Measurements from ENCODE around the gene SETD7. TPM values are rescaled to one million over a fixed set of nuclear protein-coding genes. Genes with fewer than 3 reads are reported as not detected.
A peak's percentile ranks its signal among the peaks of the same experiment; 100 is the strongest.

SETD7 gene
- polyA plus RNA-seq, 5 donors: 14.8 to 20.5 (median 18.5) TPM

DNA sequence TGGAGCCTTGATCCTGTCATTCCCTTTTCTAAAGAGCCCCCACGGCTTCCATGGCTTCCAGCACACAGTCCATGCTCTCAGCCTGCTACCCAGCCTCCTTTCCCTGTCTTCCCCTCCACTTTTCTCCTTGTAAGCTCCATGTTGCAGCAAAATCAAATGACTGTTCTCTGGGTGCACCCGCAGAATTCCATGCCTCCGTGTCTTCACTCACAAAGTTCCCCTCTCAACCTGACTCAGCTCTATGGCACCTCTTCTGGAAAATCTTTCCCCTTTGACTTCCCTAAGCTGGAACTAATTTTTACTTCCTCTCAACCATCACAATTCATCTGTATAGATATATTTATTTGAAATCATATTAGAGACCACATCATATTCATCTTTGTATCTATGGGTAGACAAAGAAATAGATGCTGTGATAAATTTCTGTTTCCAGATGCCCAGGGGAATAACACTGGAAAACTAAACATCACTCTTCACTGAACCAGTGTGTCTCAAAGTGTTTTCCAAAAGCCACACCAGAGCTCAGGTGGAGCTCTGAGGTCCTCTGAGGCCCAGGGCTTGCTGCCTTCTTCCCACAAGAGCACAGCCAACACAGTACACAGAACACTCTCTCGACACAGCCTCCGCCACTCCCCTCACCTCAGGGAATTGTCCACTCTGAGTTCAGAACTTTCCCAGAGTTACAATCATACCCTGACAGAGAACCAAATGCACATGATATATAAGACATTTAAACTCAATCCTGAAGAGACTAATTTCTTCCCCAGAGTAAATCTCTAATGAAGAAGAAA lies 3.3 kb downstream of the SETD7 start:
- no peak for DNase-seq

DNA sequence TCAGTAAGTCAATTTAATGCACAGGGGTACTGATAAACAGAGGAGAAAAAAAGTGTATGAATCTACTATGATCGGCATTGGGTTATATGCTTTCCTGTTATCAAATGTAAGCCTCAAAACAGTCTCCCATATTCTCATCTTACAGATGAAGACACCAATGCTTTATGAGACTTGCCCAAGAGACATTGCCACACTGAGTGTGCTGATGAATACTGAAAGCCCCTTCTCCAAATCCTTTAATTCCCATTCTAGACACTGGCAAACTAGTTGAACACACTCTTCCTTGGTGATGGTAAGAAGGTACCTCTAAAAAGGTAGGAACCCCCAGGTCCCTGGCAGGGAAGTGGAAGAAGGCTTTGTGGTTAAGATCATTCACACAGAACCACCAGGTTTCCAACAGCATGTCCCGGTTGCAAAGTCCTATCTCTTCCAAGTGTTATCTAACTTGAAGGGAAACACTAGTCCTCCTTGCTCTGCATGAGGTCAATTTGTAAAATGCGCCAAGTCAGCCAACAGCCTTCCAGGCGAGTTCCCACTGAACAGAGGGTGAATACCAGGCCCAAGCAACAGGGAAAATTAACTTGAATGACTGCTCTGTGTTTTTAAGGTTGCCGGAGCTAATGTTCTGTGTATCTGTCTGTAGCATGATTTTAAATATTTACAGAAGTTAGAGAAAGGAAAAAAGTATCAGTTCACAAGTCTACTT lies 5.1 kb downstream of the SETD7 start:
- no peak for DNase-seq

DNA sequence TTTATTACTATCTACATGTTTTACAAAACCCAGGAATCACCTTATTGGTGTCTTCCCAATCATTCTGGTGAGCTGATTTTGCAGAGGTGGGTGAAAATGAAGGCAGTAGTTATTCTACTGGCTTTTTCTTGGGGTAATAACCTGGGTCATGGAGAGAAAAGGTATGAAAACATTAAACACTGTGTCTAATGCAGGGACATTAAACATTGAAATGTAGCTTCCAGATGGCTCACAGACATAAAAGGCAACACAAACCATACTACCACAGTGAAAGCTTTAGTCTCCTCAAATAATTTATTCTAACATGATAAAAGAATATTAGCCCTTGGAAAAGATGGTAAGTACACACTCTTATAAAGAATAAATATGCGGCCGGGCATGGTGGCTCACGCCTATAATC lies 8.0 kb downstream of the SETD7 start:
- DNase-seq: no peak

DNA sequence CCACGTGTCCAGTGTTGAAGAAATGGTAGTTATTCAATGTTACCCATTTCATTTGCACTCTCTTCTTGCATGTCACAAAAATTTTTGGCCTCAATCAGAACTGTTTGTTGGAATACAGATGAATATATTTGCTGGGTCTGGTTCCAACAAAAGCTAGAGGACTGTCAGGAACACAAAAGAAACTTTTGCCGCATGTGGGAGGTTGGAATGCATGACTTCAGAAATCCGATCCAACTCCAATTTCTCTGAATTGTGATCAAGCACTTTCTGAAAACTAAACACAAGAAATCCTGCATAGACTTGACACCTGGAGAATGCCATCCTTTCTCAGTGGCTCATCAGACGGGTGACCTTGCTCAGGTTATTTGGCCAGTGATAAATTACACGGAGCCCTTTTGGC lies 15.4 kb downstream of the SETD7 start:
- no peak for DNase-seq

DNA sequence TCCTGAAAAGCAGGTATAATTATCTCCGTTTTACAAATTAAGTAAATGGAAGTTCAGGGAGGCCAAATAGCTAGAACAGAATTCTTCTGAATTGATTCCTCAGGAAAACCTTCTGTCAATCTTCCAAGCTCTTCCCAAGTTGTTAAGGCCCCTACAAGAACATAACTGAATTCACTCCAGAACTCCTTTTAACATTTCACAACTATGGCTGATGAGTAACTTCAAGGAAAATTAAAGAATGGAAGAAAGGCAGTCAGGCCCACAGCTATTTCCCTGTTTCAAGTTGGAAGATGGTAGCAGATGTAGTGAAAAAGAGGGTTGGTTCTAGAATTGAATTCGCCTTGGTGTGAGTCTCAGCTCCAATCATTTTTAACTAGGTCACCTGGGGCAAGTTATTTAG lies 15.9 kb downstream of the SETD7 start:
- no peak for DNase-seq

DNA sequence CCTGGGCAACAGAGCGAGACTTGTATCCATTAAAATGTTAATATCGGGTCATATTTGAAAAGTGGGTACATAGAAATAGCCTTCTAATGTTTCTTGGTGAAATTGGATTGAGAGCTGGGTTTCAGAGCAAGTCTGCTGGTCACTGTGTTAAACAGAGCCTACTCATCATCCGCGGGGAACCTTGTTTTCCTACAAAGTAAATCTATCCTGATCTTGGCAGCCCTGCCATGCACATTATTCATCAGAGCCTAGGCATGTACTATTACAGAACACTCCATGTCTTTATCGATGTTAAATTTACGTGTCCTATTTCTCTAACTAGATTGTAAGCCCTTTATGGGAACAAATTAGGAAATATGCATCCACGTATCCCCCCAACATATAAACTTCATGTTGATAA lies 18.7 kb downstream of the SETD7 start:
- DNase-seq: no peak

DNA sequence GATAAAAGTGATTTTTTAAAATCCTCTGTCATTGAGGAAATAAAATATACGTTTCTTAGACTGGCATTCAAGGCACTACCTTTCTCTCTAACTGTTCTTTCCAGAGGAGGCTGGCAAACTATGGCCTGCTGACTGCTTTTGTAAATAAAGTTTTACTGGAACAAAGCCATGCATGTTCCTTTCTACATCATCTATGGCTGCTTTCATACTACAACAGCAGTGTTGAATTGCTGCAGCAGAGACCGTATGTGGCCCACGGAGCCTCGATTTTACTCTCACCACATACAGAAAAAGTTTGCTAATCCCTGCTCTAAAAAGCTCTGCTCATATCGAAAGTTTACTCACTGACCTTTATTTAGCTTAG lies 20.2 kb downstream of the SETD7 start:
- no peak for DNase-seq

DNA sequence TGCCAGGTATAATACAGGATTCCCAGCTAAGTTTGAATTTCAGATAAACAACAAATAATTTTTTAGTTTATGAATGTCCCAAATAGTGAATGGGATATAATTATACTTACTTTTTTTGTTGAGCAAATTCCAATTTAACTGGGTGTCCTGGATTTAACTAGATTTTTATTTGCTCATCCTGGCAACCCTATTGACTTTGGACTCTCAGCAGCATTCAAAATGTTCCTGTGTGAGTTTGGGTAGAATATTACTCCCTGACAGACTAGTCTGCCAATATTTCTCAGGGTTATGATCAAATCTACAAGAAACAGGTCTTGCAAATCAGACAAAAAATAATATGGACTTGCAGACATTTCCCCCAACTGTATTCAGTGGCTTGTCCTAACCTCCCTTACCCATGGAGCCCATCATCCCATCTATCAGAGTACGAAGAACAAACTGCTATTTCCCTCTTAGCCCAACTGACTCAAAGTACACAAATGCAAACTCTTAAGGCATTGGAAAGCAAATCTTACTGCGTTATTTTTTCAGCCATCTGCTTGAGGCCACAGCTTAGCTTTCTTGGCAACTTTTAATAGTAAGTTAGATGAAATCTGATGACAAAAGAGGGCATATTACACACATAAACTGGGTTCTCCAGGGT lies 20.7 kb downstream of the SETD7 start:
- DNase-seq: no peak

DNA sequence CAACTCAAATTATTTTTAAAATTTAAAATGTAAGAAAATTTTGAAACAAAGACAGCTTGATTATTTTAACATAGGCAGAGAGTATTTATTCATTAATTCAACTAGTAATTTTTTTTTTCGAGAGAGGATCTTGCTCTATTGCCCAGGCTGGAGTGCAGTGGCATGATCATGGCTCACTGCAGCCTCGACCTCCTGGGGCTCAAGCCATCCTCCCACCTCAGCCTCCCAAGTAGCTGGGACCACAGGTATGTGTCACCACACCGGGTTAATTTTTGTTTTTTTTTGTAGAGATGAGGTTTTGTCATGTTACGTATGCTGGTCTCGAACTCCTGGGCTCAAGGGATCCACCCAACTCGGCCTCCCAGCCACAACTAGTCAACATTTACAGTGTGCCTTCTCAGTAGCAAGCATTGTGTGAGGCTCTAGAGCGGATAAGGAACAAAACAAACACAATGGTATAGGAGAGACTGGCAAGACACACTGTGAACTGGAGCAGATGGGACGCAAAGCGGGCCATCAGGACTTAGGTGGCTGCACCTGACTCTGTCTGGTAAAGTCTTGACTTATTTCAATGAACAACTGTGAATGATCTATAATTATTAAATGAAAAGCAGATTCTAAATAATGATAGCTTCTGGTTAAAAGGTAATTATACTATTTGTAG lies 21.6 kb downstream of the SETD7 start:
- DNase-seq: no peak

DNA sequence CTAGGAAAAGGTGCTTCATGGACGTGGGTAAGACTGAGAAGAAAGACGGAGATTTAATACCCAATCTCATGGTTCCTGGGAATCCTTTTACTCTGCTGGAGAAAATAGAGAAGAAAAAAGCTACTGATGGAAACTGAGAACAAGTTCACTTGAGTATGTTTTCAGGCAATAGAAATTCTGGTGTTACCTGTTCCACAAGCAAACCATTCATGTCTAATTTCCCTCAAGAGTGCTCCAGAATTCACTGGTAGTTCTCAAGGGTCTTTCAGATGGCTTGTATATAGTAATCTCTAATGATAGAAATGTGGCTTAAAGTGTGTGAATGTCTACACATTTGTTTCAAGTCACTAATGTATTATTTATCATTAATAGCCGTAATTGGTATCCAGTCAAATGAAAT lies 22.5 kb downstream of the SETD7 start:
- DNase-seq: no peak

DNA sequence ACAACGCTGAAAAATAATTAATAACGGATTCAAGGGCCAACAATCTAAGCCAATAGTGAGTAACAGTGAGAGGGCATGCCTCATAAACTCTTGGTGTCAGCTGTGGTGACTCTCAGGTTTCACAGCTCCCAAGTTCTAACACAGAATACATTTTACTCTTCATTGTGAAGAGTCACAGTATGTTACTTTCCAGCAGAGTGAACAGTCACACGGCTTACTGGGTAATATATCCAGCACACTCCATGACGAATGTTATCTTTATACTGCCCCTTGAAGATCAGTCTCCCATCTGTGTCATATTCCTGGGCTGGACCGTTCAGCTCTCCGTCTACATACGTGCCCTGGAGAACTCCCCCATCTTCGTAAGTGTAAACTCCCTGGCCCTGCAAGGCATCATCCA lies 23.1 kb downstream of the SETD7 start:
- no peak for DNase-seq

DNA sequence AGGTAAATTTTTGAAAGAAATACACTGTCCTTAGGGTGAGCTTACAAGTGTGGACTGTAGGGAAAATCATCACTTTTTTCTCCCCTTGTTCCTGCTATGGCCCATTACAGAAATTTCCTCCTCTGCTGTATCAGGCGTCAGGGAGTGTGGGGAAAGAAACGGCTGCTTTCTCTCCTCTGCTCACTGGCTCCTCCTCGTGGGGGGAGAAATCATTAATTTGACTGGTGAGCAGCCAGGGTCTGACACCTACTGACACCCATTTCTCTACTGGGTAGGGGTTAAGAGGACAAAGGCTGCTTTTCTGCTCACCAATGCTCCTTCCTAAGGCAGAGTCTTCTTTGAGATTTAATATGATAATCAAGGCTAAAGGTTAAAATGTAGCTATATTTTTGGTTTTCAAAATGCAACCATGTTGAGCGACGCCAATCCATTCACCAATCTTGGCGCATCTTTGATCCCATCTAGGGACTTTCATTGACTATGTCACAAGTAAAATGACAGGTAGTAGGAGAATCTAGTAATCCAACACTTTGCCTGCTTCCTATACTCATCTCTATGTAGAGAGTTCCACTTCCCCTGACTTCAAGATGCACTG lies 25.1 kb downstream of the SETD7 start:
- DNase-seq: no peak

DNA sequence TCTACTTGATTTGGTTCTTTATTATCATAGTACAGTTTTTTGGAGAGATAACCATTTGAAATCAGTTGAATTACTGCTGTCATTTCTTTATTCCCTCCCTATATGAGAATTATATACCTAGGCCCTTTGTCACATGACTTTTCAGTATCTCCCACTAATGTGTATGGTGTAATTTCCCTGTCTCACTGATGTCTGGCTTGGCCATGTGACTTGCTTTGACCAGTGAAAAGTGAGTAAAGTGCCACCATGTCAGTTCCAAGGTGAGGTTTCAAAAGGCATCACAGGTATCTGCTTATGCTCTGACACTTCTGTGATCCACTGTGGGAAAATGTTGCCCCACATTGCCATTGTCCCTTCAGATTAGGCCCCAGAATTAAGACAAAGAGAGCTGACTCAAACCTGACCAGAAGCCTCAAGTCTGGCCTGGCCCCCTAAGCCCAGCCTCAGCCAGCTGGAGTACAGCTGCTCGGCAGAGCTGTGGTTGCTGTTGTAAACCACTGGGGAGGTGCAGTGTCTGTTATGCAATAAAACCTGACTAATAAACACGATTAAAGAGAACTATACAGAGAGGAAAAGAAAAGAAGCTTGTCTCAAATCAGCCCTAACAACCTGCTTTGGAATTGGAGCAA lies 27.5 kb downstream of the SETD7 start:
- DNase-seq: peak; percentile 72 to 73

DNA sequence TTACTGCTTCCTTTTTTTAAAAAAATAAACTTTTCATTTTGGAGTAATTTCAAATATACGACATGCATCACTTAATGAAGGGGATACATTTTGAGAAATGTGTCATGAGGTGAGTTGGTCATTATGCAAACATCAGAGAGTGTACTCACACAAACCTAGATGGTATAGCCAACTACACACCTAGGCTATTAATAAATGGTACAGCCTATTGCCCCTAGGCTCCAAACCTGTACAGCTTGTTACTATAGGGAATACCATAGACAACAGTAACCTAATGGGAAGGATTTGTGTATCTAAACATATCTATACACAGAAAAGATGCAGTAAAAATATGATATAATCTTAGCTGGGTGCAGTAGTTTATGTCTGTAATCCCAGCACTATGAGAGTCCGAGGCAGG lies 29.1 kb downstream of the SETD7 start:
- DNase-seq: no peak

DNA sequence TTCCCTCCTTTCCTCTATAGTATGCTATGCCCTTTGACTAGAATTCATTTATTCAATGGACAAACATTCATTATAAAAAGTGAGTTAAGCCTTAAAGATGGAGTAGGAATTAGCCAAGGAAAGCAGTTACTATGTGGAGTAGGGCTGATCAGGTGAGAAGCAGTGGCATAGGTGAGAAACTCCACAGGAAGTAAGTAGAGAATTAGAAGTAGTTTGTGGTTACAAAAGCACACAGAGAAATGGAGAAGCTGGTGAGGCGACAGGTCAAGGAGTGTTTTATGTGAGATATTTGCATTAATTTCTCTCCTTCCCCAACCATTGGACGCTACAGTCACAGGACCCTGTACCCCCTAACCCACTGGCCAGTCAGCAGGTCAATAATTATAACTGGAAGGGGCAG lies 30.6 kb downstream of the SETD7 start:
- DNase-seq: no peak

DNA sequence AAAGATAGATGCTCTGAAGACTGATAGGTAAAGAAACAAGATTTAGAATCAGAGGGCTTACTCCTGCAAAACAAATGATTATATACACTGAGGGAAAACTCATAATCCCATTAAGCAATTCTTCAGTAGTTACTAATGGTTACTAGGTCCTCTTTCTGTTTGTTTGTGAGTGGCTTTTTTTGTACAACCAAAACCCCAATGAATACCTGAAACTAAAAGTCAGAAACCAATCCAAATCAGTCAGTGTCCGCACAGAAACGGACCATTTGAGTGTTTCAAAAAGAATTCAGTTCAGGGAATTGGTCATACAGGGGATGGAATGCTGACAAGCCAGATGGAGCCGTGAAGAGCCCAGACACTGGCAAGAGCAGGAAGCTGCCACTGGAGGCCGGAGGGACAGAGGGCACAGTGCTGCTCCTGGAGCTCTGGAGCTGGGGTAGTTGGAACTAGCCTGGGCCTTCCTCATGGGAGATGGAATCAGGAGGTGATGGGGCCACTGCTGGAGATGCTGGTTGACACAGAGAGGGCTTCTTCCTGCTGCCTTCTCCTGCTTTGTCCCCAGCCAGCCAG lies 31.9 kb downstream of the SETD7 start:
- no peak for DNase-seq

DNA sequence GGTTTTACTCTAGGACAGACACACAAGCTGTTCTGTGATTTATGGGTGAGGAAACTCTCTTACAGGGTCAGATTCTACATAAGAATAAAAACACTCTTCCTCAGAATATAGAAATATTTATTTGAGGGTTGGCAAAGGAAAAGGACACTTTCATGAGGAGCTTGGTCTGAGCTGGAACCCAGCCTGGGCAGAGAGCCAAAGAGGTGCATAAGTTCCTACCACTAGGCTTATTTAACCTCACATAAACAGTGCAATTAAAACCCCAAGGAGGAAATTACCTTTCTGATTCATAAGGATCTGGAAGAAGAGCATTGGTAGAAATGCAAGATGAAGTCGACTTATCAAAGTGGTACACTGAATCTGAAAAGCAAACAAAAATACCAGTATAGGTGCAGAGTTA lies 32.9 kb downstream of the SETD7 start:
- DNase-seq: no peak

DNA sequence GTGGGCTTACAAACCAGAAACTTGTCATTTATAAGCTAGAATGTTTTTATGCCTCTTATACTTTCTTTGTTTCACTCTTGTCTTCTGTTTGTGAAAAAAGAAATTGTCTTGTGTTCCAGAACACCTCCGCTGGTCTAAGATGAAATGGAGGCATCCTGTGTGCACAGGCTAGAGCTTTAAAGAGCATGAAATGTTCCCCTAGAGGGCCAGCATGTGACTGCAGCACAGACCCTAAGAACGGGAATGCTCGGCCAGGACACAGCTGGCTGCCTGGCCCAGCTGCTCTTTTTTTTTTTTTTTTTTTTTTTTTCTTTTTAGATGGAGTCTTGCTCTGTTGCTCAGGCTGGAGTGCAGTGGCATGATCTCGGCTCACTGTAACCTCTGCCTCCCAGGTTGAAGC lies 33.6 kb downstream of the SETD7 start:
- no peak for DNase-seq

DNA sequence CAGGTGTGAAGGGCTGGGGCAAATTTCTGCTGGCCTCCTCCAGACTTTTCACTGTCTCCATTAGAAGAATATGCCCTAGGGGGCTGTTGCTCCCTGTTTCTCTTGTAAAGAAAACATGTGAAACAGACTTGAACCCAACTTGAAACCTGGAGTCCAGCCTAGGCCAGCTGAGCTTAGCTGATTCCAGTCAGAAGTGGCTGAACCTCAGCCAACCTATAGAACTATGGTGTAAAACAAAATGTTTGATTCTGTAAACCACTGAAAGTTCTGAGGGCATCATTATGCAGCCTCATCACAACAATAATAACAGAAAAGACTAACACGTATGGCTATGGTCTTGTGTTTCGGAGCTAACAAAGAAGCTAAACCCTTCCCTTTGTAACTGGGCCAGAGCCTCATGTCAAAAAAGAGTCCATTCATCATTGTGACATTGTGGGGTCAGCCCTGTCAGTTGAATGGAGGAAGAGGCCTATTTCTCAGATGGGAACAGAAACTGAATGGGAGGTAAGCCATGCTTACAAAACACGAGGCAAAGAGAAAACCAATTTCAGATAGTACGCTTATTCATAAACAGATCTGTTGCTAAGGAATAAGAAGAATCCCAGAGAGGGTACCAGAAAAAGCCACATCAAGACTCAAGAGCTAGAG lies 34.1 kb downstream of the SETD7 start:
- no peak for DNase-seq

DNA sequence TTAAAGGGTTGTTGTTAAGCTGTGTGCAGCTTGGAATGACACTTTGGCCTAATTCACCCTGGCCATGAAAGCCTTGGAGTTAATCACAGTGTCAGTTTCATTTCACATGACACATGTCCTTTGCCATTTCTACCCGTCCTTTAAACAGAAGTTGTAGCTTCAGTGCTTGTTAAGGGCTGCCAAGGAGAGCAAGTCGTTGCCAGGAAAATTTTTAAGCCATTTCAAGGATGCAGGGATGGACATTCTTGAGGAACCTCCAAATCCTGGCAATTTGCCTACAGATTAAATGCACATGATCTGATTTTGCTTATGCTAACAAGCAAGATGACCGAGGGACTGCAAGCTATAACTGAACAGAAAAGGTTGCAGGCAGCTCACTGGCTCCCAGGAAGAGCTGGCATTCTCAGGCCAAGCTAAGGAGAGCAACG lies 40.5 kb downstream of the SETD7 start:
- DNase-seq: no peak

Measured in right lung (tissue), 5 donors.